ENCODE data around the gene SRGAP2. TPM values are rescaled to one million over a fixed set of nuclear protein-coding genes. Genes with fewer than 3 reads are reported as not detected.
"Not testable (repeated sequence)": the region's sequence is repeated elsewhere in the genome, so short reads cannot be mapped to it uniquely, and the experiment has no call there.

SRGAP2 gene
- total and polyA plus RNA-seq, 9 donors: 44.8 to 84.6 (median 72.9) TPM

GRCh38 chr1:206178061-206178989 lies 25.0 kb upstream of the SRGAP2 start:
- WGBS (ENCODE audit: insufficient coverage): no CpG with 5 or more reads among the region's 9 CpGs
- not testable (repeated sequence) for H3K36me3 ChIP-seq (ENCODE audit: control insufficient read depth, insufficient read depth, low read length); H3K4me1 ChIP-seq (ENCODE audit: control insufficient read depth, insufficient read depth, low read length); H3K4me3 ChIP-seq (ENCODE audit: low read length); DNase-seq; H3K9me3 ChIP-seq (replicated peaks; ENCODE audit: control insufficient read depth, low read depth, low read length); H3K27ac ChIP-seq (ENCODE audit: low read length); H3K27me3 ChIP-seq (ENCODE audit: control insufficient read depth, insufficient read depth, low read length)

- H3K4me1 ChIP-seq (ENCODE audit: control insufficient read depth, insufficient read depth, low read length); H3K27ac ChIP-seq (ENCODE audit: low read length); H3K27me3 ChIP-seq (ENCODE audit: control insufficient read depth, insufficient read depth, low read length); H3K4me3 ChIP-seq (ENCODE audit: low read length); H3K9me3 ChIP-seq (replicated peaks; ENCODE audit: control insufficient read depth, low read depth, low read length); H3K36me3 ChIP-seq (ENCODE audit: control insufficient read depth, insufficient read depth, low read length); DNase-seq: not testable (repeated sequence)
Observed at GRCh38 chr1:206179666-206180065, 23.7 kb upstream of the SRGAP2 start.

- no CpG with 5 or more reads among the region's 6 CpGs for WGBS (ENCODE audit: insufficient coverage)
- peak; percentile 6 for DNase-seq
- H3K4me1 ChIP-seq (ENCODE audit: control insufficient read depth, insufficient read depth, low read length); H3K36me3 ChIP-seq (ENCODE audit: control insufficient read depth, insufficient read depth, low read length); H3K27me3 ChIP-seq (ENCODE audit: control insufficient read depth, insufficient read depth, low read length); H3K27ac ChIP-seq (ENCODE audit: low read length); H3K9me3 ChIP-seq (replicated peaks; ENCODE audit: control insufficient read depth, low read depth, low read length); H3K4me3 ChIP-seq (ENCODE audit: low read length): not testable (repeated sequence)
Observed at GRCh38 chr1:206182368-206183317, 20.7 kb upstream of the SRGAP2 start.

- not testable (repeated sequence) for H3K4me3 ChIP-seq (ENCODE audit: low read length); DNase-seq; H3K9me3 ChIP-seq (replicated peaks; ENCODE audit: control insufficient read depth, low read depth, low read length); H3K4me1 ChIP-seq (ENCODE audit: control insufficient read depth, insufficient read depth, low read length); H3K36me3 ChIP-seq (ENCODE audit: control insufficient read depth, insufficient read depth, low read length); H3K27ac ChIP-seq (ENCODE audit: low read length); H3K27me3 ChIP-seq (ENCODE audit: control insufficient read depth, insufficient read depth, low read length)
- WGBS (ENCODE audit: insufficient coverage): no CpG with 5 or more reads among the region's 2 CpGs
Observed at GRCh38 chr1:206183788-206184187, 19.6 kb upstream of the SRGAP2 start.

- H3K36me3 ChIP-seq (ENCODE audit: control insufficient read depth, insufficient read depth, low read length); DNase-seq; H3K4me1 ChIP-seq (ENCODE audit: control insufficient read depth, insufficient read depth, low read length); H3K27ac ChIP-seq (ENCODE audit: low read length); H3K27me3 ChIP-seq (ENCODE audit: control insufficient read depth, insufficient read depth, low read length); H3K4me3 ChIP-seq (ENCODE audit: low read length); H3K9me3 ChIP-seq (replicated peaks; ENCODE audit: control insufficient read depth, low read depth, low read length): not testable (repeated sequence)
- no CpG with 5 or more reads among the region's 3 CpGs for WGBS (ENCODE audit: insufficient coverage)
Observed at GRCh38 chr1:206185778-206186177, 17.6 kb upstream of the SRGAP2 start.

GRCh38 chr1:206186826-206187225 lies 16.5 kb upstream of the SRGAP2 start:
- no CpG with 5 or more reads among the region's 4 CpGs for WGBS (ENCODE audit: insufficient coverage)
- not testable (repeated sequence) for H3K9me3 ChIP-seq (replicated peaks; ENCODE audit: control insufficient read depth, low read depth, low read length); H3K27ac ChIP-seq (ENCODE audit: low read length); H3K27me3 ChIP-seq (ENCODE audit: control insufficient read depth, insufficient read depth, low read length); H3K4me1 ChIP-seq (ENCODE audit: control insufficient read depth, insufficient read depth, low read length); H3K4me3 ChIP-seq (ENCODE audit: low read length); DNase-seq; H3K36me3 ChIP-seq (ENCODE audit: control insufficient read depth, insufficient read depth, low read length)

DNA sequence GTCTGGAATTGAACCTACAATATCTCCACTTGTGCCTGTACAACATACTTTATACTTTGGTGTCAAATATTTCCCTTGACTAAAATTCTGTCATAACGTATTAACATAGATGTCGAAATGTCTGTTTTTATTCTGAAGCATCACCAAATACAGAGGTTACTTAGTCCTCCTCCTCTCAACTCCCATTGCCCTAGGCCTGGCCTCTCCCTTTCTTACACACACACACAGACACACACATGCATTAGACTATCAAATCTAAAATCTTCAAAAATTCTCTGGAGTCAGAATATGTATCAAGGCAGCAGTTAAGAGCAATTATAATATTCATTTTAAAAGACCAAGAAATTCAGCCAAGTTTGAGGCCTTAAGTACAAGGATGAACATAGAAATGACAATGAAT lies 8.2 kb upstream of the SRGAP2 start:
- not testable (repeated sequence) for H3K4me3 ChIP-seq (ENCODE audit: low read length); H3K4me1 ChIP-seq (ENCODE audit: control insufficient read depth, insufficient read depth, low read length); H3K27ac ChIP-seq (ENCODE audit: low read length); H3K9me3 ChIP-seq (replicated peaks; ENCODE audit: control insufficient read depth, low read depth, low read length); H3K27me3 ChIP-seq (ENCODE audit: control insufficient read depth, insufficient read depth, low read length); H3K36me3 ChIP-seq (ENCODE audit: control insufficient read depth, insufficient read depth, low read length); DNase-seq
- WGBS (ENCODE audit: insufficient coverage): no CpG with 5 or more reads among the region's 2 CpGs

DNA sequence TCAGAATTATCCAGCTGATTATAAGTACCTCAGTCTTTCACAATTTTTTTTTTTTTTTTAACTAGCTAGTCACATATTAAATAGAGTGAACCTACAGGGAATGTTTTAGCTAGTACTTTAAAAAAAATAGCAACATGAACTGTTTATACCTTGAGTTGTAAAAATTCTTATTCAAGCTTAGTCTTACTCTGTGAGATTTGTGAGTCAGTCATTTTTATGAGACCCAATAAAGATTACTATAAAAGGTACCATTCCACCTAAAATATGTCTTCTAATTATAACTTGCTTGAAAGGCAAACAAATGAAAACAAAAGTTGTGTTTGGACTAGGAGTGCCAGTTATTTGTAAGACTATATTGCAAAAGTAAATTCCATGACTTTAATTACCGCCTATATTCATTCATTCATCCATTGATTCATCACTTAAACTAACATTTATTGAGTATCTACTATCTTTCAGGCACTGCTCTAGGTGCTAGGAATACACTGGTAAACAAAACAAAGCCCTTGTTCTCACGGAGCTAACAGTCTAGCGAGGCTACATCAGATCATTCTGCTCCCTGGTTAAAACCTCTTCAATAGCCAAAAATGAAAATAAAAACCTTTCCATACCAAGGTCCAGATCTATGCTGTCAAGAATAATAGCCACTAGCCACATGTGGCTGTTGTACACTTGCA lies 6.5 kb upstream of the SRGAP2 start:
- H3K9me3 ChIP-seq (replicated peaks; ENCODE audit: control insufficient read depth, low read depth, low read length); H3K36me3 ChIP-seq (ENCODE audit: control insufficient read depth, insufficient read depth, low read length); DNase-seq; H3K4me3 ChIP-seq (ENCODE audit: low read length); H3K27ac ChIP-seq (ENCODE audit: low read length); H3K4me1 ChIP-seq (ENCODE audit: control insufficient read depth, insufficient read depth, low read length); H3K27me3 ChIP-seq (ENCODE audit: control insufficient read depth, insufficient read depth, low read length): not testable (repeated sequence)
- no CpG with 5 or more reads among the region's 3 CpGs for WGBS (ENCODE audit: insufficient coverage)

GRCh38 chr1:206202789-206203363 lies 465 bp upstream of the SRGAP2 start, which contains the start of gene FAM72A:
Gene FAM72A, minus strand, starts transcription at chr1:206202839. Its CDS starts 814 bp downstream, at chr1:206202025.
- Histone ChIP-seq H3K27ac (ENCODE audit: low read length) (peak within 1 kb of the TSS; percentile 85), H3K4me3 (ENCODE audit: low read length) (peak within 1 kb of the TSS; percentile 43)
- WGBS (ENCODE audit: insufficient coverage): 0% methylated on average over 10 of the region's 36 CpGs
- not testable (repeated sequence) for H3K9me3 ChIP-seq (replicated peaks; ENCODE audit: control insufficient read depth, low read depth, low read length); H3K36me3 ChIP-seq (ENCODE audit: control insufficient read depth, insufficient read depth, low read length); H3K4me1 ChIP-seq (ENCODE audit: control insufficient read depth, insufficient read depth, low read length); H3K27me3 ChIP-seq (ENCODE audit: control insufficient read depth, insufficient read depth, low read length)
- peak; percentile 100 for DNase-seq
